NK-92 (cell line): ENCODE results near the gene SYT10.
"Not testable (repeated sequence)": the region's sequence is repeated elsewhere in the genome, so short reads cannot be mapped to it uniquely, and the experiment has no call there.

Experiments
- DNase-seq: peaks from one replicate; lab custom pipeline; 2025; ENCODE audit not compliant: unreplicated experiment; lab: John Stamatoyannopoulos, UW

The SYT10 gene, protein sequence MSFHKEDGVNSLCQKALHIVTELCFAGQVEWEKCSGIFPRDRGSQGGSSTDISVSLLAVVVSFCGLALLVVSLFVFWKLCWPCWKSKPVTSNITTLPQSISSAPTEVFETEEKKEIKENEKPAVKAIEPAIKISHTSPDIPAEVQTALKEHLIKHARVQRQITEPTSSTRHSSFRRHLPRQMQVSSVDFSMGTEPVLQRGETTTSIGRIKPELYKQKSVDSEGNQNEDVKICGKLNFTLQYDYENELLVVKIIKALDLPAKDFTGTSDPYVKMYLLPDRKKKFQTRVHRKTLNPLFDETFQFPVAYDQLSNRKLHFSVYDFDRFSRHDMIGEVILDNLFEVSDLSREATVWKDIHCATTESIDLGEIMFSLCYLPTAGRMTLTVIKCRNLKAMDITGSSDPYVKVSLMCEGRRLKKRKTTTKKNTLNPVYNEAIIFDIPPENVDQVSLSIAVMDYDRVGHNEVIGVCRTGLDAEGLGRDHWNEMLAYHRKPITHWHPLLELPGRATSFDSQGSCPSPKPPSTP

GRCh38 chr12:33439587-33440011 is at the start of gene SYT10:
TSS of gene SYT10 (minus strand) at chr12:33439819. CDS start at chr12:33439522, 297 bp downstream.
- DNase-seq, result no peak

GRCh38 chr12:33488036-33488435 is 48.4 kb upstream of the SYT10 start:
- DNase-seq, result no peak

GRCh38 chr12:33486058-33486457 is 46.4 kb upstream of the SYT10 start:
- DNase-seq, result no peak

- no peak for DNase-seq
Measured at GRCh38 chr12:33484161-33484560, 44.5 kb upstream of the SYT10 start.

GRCh38 chr12:33480366-33480765 is 40.7 kb upstream of the SYT10 start:
- no peak for DNase-seq

DNA sequence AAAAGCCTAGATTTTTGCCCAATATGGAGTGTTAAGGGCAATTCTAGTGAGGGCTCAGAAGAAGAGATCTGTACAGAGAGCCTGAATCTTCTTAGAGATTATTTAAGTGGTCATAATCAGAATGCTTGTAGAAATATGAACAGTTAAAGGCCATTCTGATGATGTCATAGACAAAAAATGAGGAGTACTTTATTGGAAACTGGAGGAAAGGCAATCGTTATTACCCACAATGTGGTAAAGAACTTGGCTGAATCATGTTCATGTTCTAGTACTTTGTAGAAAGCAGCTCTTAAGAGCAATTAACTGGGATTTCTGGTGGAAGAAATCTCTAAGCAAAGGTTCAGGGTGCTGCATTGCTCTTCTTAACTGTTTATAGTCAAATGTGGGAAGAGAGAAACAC is 36.4 kb upstream of the SYT10 start:
- DNase-seq, result no peak

GRCh38 chr12:33472299-33472698 is 32.7 kb upstream of the SYT10 start:
- DNase-seq, result no peak

DNA sequence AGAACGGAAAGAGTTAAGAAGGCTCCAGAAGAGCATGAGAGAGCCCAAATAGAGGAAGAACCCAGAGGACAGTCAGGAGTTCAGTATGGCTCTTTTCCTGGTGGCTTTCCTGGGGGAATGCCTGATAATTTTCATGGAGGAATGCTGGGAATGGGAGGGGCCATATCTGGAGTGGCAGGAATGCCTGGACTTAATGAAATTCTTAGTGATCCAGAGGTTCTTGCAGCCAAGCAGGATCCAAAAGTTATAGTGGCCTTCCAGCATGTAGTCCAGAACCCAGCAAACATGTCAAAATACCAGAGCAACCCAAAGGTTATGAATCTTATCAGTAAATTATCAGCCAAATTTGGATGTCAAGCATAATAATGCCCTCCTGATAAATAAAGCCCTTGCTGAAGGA is 15.5 kb upstream of the SYT10 start:
- DNase-seq, result no peak

GRCh38 chr12:33450480-33450879 is 10.9 kb upstream of the SYT10 start:
- no peak for DNase-seq

DNA sequence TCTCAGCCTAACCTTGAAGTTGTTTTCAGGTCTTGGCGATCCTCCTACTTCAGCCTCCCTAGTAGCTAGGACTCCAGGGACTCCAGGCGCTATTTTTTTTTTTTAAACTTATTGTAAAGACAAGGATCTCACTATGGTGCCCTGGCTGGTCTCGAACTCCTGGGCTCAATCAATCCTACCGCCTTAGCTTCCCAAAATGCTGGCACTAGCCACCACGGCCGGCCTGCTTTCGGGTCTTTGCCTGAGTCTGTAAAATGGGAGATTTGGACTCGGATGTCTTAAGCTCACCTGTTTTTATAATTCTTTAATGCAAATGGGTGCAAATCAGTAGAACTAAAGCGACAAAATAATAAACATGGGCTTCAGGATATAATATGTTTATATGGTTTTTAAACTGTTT is 858 bp upstream of the SYT10 start:
- DNase-seq, result no peak

- DNase-seq, result no peak
Measured at GRCh38 chr12:33438851-33439586, 600 bp downstream of the SYT10 start.

- no peak for DNase-seq
Measured at GRCh38 chr12:33438025-33438772, 1.4 kb downstream of the SYT10 start.

DNA sequence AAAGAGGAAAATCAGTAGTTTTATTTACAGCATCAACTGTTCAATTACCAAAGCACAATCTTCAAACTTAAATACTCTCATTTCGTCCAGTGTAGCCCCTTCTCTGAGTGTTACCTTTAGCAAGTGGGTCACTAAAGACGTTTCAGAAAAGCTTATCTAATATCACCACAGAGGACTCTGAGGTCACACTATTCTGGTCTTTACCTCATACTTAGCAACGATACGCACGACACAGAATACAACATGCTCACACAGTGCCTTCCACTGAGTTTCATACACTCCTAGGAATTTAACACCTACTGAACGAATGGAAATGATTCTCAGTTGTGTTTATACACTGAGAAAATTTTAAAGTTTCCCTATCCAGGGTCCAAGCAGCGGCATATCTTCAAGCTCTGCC is 2.0 kb downstream of the SYT10 start:
- no peak for DNase-seq

DNA sequence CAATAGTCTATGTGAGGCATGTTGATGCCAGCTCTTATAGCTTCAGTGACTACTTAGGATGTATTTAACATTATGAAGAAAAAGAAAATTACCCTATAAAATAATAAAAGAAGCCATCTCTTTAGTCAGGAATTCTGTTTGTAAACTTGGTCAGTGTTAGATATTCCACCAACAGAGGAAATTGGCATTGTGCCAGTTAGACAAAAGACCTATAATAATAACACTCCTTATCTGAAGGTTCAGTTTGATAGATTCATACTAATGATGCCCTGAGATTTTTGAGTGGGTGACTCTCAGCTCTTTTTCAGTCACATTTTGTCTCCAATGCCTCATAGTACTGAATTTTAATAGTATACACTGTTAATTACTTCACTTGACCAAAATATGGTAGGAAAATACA is 6.6 kb downstream of the SYT10 start:
- no peak for DNase-seq

- no peak for DNase-seq
Measured at GRCh38 chr12:33431648-33432047, 8.0 kb downstream of the SYT10 start.

- DNase-seq, result no peak
Measured at GRCh38 chr12:33429468-33429867, 10.2 kb downstream of the SYT10 start.

DNA sequence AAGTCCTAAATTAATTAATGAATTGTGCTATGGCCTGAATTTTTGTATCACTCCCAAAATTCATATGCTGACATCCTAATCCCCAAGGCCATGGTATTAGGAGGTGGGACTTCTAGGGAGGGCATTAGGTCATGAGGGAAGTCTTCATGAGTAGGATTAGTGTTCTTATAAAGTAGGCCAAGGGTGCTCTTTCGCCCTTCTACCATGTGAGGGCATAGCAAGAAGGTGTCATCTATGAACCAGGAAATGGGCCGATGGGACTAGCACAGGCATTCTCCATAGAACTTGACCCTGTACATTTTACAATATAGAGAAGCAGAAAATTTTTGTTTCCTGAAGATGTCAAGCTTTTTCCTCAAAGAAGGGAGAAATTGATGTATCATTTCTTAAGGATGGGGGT is 12.5 kb downstream of the SYT10 start:
- no peak for DNase-seq

DNA sequence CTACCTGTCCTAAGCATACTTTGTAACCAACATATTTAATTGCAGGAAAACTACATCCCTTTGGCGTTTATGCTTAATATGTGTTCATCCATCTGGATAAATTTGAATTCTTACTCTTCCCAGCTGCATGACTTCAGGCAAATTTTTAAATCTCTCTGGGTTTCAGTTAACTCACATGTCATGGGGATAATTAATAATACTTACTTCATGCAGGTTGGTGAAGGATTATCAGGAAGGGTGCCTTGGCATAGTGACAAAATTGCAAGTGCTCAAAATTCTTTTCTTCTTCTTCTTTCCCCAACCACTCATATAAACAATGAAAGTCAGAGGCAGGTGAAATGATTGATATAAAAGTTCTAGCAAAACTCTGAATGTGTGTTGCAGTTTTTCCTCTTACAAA is 15.9 kb downstream of the SYT10 start:
- no peak for DNase-seq

DNA sequence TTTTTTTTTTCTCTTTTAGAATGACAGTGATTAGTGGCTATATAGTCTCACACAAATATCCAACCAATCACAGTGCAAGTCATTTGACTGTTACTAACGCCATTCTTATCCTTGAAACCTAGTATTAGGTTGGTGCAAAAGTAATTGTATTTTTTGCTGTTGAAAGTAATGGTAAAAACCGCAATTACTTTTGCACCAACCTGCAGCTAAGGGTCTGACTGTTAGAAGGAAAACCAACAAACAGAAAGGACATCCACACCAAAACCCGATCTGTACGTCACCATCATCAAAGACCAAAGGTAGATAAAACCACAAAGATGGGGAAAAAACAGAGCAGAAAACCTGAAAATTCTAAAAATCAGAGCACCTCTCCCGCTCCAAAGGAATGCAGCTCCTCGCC is 27.2 kb downstream of the SYT10 start:
- DNase-seq, result not testable (repeated sequence)

GRCh38 chr12:33383503-33383902 is 56.1 kb downstream of the SYT10 start:
- DNase-seq, result no peak

DNA sequence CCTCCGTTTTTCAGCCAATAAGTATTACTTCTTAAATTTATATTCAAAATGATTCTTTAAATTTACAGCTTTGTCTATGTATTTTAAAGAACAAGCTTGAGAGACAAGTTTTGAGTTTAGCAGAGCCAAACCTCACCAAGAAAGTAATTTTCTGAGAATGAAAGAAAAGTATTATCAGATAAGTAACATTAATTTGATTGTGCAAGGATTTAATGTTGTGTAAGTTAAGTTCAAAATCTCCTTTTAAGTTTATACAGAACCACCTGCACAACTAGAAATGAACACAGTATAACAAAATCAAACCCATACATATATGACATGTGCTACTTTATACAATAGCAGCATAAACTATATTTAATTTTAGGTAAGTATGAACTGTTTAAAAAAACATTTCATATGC is 63.5 kb downstream of the SYT10 start:
- DNase-seq, result no peak
